Gastrocnemius medialis (tissue), 4 donors: ENCODE results near the gene HPCA. TPM values are rescaled to one million over a fixed set of nuclear protein-coding genes. Genes with fewer than 3 reads are reported as not detected.

Experiments
- ATAC-seq, 2 donors: fragments of 150-250 bp; one replicate each; pipeline ENCODE4 v1.9.1; 2016
- DNase-seq, 2 donors: peaks; one replicate each; pipeline ENCODE4 v3.0.0-alpha.2; 2019
- H3K27ac ChIP-seq, 4 donors: fragments of 200-600 bp; sonication (generic); 1 replicate in 1 of 4; 2 replicates in 3 of 4; pipeline ENCODE4 v1.5.1; 2016 to 2018; ENCODE audit warnings: mild to moderate bottlenecking in 2 of 4, moderate library complexity in 1 of 4
- H3K27me3 ChIP-seq, 3 donors: fragments of 200-600 bp; sonication (generic) in 2 of 3; 1 replicate in 1 of 3; 2 replicates in 2 of 3; pipeline versions ENCODE4 v1.5.1 to v1.6.0; 2016 to 2019; ENCODE audit warnings: mild to moderate bottlenecking in 1 of 3, moderate library complexity in 1 of 3
- H3K36me3 ChIP-seq, 2 donors: fragments of 200-600 bp; sonication (generic) in 1 of 2; one replicate each; pipeline ENCODE4 v1.5.1; 2017 to 2018
- H3K4me1 ChIP-seq, 2 donors: fragments of 200-600 bp; sonication (generic) in 1 of 2; one replicate each; pipeline ENCODE4 v1.5.1; 2016 to 2017; ENCODE audit warnings: mild to moderate bottlenecking in 2 of 2
- H3K4me3 ChIP-seq, 4 donors: fragments of 200-600 bp; sonication (generic) in 3 of 4; 1 replicate in 1 of 4; 2 replicates in 3 of 4; pipeline ENCODE4 v1.5.1; 2016 to 2019; ENCODE audit warnings: mild to moderate bottlenecking in 2 of 4
- H3K9me3 ChIP-seq, 3 donors: fragments of 200-600 bp; sonication (generic) in 2 of 3; 1 replicate in 1 of 3; 2 replicates in 2 of 3; pipeline ENCODE4 v1.5.1; 2016 to 2019
- CTCF ChIP-seq, 5 experiments: fragments of 450-650 bp in 3 of 5; fragments of 200-600 bp in 2 of 5; sonication (generic) in 2 of 5; IDR thresholded peaks in 4 of 5; conservative IDR thresholded peaks in 1 of 5; 1 replicate in 4 of 5; 2 replicates in 1 of 5; pipeline ENCODE4 v1.5.1; 2016 to 2019; ENCODE audit warnings: antibody characterized with exemption in 5 of 5, mild to moderate bottlenecking in 3 of 5, moderate library complexity in 3 of 5
- POLR2A ChIP-seq, 2 donors: fragments of 450-650 bp; IDR thresholded peaks; one replicate each; pipeline ENCODE4 v1.6.1; 2017; ENCODE audit warnings: antibody characterized with exemption in 2 of 2, mild to moderate bottlenecking in 2 of 2, moderate library complexity in 2 of 2
- in situ Hi-C, 4 donors: fragments of 200-750 bp; cut with MboI; loops; one replicate each; pipeline versions ENCODE4 v1.15.0 to v1.8.0; 2017; ENCODE audit warnings: low sequenced_read_pairs in 4 of 4
- intact Hi-C: fragments of 100-400 bp; cut with DNase I; formaldehyde crosslinking; loops from one replicate; pipeline ENCODE4 v1.15.1; 2023; ENCODE audit warnings: low total_unique reads
- total RNA-seq, 4 donors: library from RNA; depleted of rRNA; stranded (reverse); fragments of >200 nt; gene quantifications; one replicate each; pipeline versions ENCODE4 v1.1.0 to v1.2.3, GENCODE V29; 2016

The HPCA gene
- total RNA-seq, 4 donors from 2014 or later, result not detected

- Histone ChIP-seq H3K9me3 (no peaks in the 10 kb centered on the region), H3K36me3 (no peaks in the 10 kb centered on the region), H3K4me3 (no peak overlapping the region), H3K4me1 (peaks cover 8 to 13% of the 10 kb centered on the region in 2 donors), H3K27me3 (peaks cover 15 to 20% (median 20%) of the 10 kb centered on the region in 3 donors), H3K27ac (no peak overlapping the region)
- DNase-seq (no peak), ATAC-seq (no peak)
- no peak for TF ChIP-seq CTCF (IDR thresholded peaks at IDR 0.05 in 4 of 5, conservative IDR thresholded peaks at IDR 0.05 in 1 of 5)
- TF ChIP-seq POLR2A (IDR thresholded peaks at IDR 0.05), result no peak
- in situ Hi-C loops, result no loop called here
- intact Hi-C loops, result no loop called here
These were observed 11.8 kb downstream of the HPCA start for GRCh38 chr1:32898056-32898455.

GRCh38 chr1:32898958-32899357 is 12.7 kb downstream of the HPCA start:
- peaks cover 9 to 11% (median 11%) of the 10 kb centered on the region in 3 donors for H3K27me3 ChIP-seq
- no peaks in the 10 kb centered on the region for H3K9me3 ChIP-seq
- DNase-seq (no peak), ATAC-seq (no peak)
- no peak overlapping the region for H3K4me3 ChIP-seq
- peaks cover 0 to 6% of the 10 kb centered on the region in 2 donors for H3K4me1 ChIP-seq
- intact Hi-C loops, result no loop called here
- no peak for TF ChIP-seq POLR2A (IDR thresholded peaks at IDR 0.05)
- TF ChIP-seq CTCF (IDR thresholded peaks at IDR 0.05 in 4 of 5, conservative IDR thresholded peaks at IDR 0.05 in 1 of 5), result no peak
- in situ Hi-C loops, result no loop called here
- H3K36me3 ChIP-seq, result no peaks in the 10 kb centered on the region
- no peak overlapping the region for H3K27ac ChIP-seq

DNA sequence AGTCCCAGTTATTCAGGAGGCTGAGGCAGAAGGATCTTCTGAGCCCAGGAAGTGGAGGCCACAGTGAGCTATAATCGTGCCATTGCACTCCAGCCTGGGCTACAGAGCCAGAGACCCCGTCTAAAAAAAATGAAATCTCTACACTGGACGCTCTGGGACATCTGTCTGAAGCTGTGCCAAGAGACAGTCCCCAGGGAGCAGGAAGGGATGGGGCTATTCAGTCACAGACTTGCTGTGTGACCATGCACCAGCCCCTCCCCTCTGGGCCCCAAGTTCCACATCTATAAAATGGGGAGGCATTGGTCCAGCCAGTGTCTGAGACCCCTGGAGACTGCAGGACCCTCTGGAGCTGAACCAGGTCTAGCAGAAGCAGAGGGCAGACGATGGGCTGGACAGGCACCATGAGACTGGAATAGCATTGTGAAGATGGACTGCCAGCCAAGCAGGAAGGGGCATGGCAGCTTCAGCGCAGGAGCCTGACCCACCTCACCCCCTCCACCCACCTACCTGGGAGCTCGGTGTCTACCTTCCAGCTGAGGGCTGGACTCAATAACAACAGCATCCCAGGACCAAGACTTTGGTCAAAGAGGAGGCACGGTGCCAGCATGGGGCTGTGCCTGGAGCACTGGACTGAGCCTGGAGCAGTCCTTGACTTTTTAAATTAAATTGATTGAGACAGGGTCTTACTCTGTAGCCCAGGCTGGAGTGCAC is 13.4 kb downstream of the HPCA start:
- TF ChIP-seq POLR2A (IDR thresholded peaks at IDR 0.05) (no peak), CTCF (IDR thresholded peaks at IDR 0.05 in 4 of 5, conservative IDR thresholded peaks at IDR 0.05 in 1 of 5) (no peak)
- intact Hi-C loops (no loop called here), in situ Hi-C loops (no loop called here)
- ATAC-seq, result no peak
- Histone ChIP-seq H3K27me3 (peaks cover 8 to 9% (median 8%) of the 10 kb centered on the region in 3 donors), H3K4me1 (peaks cover 0 to 6% of the 10 kb centered on the region in 2 donors), H3K27ac (no peak overlapping the region), H3K9me3 (no peaks in the 10 kb centered on the region), H3K36me3 (no peaks in the 10 kb centered on the region), H3K4me3 (no peak overlapping the region)
- no peak for DNase-seq

GRCh38 chr1:32900371-32900955 is 14.2 kb downstream of the HPCA start:
- no peak for TF ChIP-seq POLR2A (IDR thresholded peaks at IDR 0.05)
- no peak for TF ChIP-seq CTCF (IDR thresholded peaks at IDR 0.05 in 4 of 5, conservative IDR thresholded peaks at IDR 0.05 in 1 of 5)
- DNase-seq, result no peak
- no peak for ATAC-seq
- H3K27me3 ChIP-seq, result peaks cover 8 to 9% (median 8%) of the 10 kb centered on the region in 3 donors
- H3K9me3 ChIP-seq, result no peaks in the 10 kb centered on the region
- peak overlapping the region in 2 of 4 donors; percentile 2 to 33 for H3K27ac ChIP-seq
- intact Hi-C loops, result no loop called here
- in situ Hi-C loops, result no loop called here
- no peaks in the 10 kb centered on the region for H3K36me3 ChIP-seq
- peaks cover 0 to 6% of the 10 kb centered on the region in 2 donors for H3K4me1 ChIP-seq
- H3K4me3 ChIP-seq, result peak overlapping the region; percentile 54 to 69 (median 62)
